Activated CD8-positive, alpha-beta T cell treated with anti-CD3 and anti-CD28 coated beads for 36 hours (primary cell): ENCODE results near the gene GRK5. TPM values are rescaled to one million over a fixed set of nuclear protein-coding genes. Genes with fewer than 3 reads are reported as not detected.
"Not testable (repeated sequence)": the region's sequence is repeated elsewhere in the genome, so short reads cannot be mapped to it uniquely, and the experiment has no call there.

Experiments used
- ATAC-seq: fragments of 200-7000 bp; cut with Tn5 transposase; one replicate; pipeline ENCODE4 v1.10.0; 2021; ENCODE audit warnings: mild to moderate bottlenecking, moderate library complexity
- CTCF ChIA-PET: fragments of 350-600 bp; sonication (Branson Sonifier 250); formaldehyde crosslinking; loops from one replicate; lab custom pipeline; 2021; ENCODE audit warnings: antibody characterized with exemption; lab: Charles Lee
- POLR2A ChIA-PET: fragments of 350-600 bp; sonication (Branson Sonifier 250); formaldehyde crosslinking; loops from one replicate; lab custom pipeline; 2021; ENCODE audit warnings: antibody characterized with exemption; lab: Charles Lee
- DNase-seq: peaks from one replicate; pipeline ENCODE4 v3.0.0-alpha.2; 2020
- H3K27ac Mint-ChIP-seq: one replicate; pipeline ENCODE4 v1.8.0; 2021; ENCODE audit warnings: mild to moderate bottlenecking, mixed read lengths
- H3K27me3 Mint-ChIP-seq: one replicate; pipeline ENCODE4 v1.8.0; 2021; ENCODE audit warnings: mixed read lengths
- H3K36me3 Mint-ChIP-seq: one replicate; pipeline ENCODE4 v1.8.0; 2021; ENCODE audit warnings: low read depth, mixed read lengths
- H3K4me1 Mint-ChIP-seq: one replicate; pipeline ENCODE4 v1.8.0; 2021; ENCODE audit warnings: low read depth, mixed read lengths
- H3K4me3 Mint-ChIP-seq: one replicate; pipeline ENCODE4 v1.8.0; 2021; ENCODE audit warnings: mild to moderate bottlenecking, moderate library complexity, mixed read lengths
- H3K9me3 Mint-ChIP-seq: one replicate; pipeline ENCODE4 v1.8.0; 2021; ENCODE audit warnings: mixed read lengths
- intact Hi-C: fragments of 100-400 bp; cut with micrococcal nuclease; formaldehyde crosslinking; loops from one replicate; pipeline ENCODE4 v1.10.0; 2022
- total RNA-seq, 2 experiments: library from RNA; stranded (reverse); gene quantifications; one replicate each; pipeline ENCODE4 v1.2.3, GENCODE V29; 2021
- TF ChIP-seq, protein P1 (sequence below): fragments of 200-600 bp; IDR thresholded peaks from one replicate; pipeline ENCODE4 v1.8.0; 2022; ENCODE audit warnings: antibody characterized with exemption, mild to moderate bottlenecking

Gene GRK5
- total RNA-seq, 2 experiments from 2014 or later, result 14.8 to 15.6 TPM

DNA sequence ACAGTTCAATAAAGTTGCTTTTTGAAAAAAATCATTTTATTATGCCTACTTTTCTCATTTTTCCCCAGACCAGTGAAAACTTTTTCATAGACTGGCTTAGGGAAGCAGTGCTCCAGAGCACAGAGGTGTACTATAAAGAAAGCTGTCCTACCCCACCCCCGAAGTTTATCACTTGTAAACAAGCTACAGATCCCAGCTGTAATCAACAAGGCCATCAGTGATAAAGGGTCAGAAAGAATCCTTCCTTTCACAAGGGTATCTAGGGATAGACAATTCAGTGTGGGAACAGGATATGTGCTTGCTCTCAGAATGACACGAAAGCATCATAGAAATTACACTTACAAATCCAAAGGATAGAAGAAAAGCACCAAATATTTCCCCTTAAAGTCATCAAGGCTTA is 33.3 kb upstream of the GRK5 start:
- Mint-ChIP-seq H3K36me3 (peaks cover 54% of the 10 kb centered on the region), H3K4me3 (no peak overlapping the region)

DNA sequence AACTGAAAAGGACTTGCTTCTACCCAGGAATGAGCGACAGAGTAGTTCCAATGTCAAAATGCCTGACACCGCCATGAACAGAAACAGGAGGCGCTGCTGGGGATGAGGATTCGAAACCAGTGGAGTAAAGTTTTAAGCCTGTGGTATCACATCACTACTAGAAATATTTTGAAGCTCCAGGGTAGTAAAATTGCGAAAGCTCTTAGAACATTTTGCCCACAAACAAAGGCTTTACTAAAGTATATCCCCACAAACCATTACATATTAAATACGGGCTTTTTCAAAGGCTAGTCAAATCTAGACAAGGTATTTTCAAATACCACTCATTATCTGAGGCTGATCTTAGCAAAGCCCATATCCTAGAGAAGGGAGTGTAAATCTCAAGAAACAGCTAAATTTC is 31.2 kb upstream of the GRK5 start:
- ATAC-seq, result no peak
- POLR2A ChIA-PET, result interaction anchor here (1.2 to 1.9 kb wide), 4 partner anchors 8 to 44 kb away, joined by 3 to 14 read pairs (median 10); partner anchors contain the start of gene SFXN4
- intact Hi-C loops, result no loop called here
- Mint-ChIP-seq H3K9me3 (no peaks in the 10 kb centered on the region), H3K4me3 (peak overlapping the region; percentile 87), H3K36me3 (peaks cover 45% of the 10 kb centered on the region), H3K4me1 (peaks cover 31% of the 10 kb centered on the region), H3K27ac (peak overlapping the region; percentile 4), H3K27me3 (no peaks in the 10 kb centered on the region)
- CTCF ChIA-PET, result interaction anchor here (0.7 to 1.4 kb wide), 6 partner anchors 15 to 291 kb away, joined by 3 to 5 read pairs (median 3); partner anchors contain the start of gene GRK5
- no peak for DNase-seq
- TF ChIP-seq, protein P1, sequence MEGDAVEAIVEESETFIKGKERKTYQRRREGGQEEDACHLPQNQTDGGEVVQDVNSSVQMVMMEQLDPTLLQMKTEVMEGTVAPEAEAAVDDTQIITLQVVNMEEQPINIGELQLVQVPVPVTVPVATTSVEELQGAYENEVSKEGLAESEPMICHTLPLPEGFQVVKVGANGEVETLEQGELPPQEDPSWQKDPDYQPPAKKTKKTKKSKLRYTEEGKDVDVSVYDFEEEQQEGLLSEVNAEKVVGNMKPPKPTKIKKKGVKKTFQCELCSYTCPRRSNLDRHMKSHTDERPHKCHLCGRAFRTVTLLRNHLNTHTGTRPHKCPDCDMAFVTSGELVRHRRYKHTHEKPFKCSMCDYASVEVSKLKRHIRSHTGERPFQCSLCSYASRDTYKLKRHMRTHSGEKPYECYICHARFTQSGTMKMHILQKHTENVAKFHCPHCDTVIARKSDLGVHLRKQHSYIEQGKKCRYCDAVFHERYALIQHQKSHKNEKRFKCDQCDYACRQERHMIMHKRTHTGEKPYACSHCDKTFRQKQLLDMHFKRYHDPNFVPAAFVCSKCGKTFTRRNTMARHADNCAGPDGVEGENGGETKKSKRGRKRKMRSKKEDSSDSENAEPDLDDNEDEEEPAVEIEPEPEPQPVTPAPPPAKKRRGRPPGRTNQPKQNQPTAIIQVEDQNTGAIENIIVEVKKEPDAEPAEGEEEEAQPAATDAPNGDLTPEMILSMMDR, result no peak

More for the DNA sequence above, 33.3 kb upstream of the GRK5 start:
- CTCF ChIA-PET, result no interaction called here
- Mint-ChIP-seq H3K4me1 (peaks cover 24% of the 10 kb centered on the region), H3K27me3 (no peaks in the 10 kb centered on the region), H3K9me3 (no peaks in the 10 kb centered on the region), H3K27ac (no peak overlapping the region)
- POLR2A ChIA-PET, result no interaction called here
- intact Hi-C loops, result no loop called here
- no peak for DNase-seq
- TF ChIP-seq, protein P1, result no peak
- ATAC-seq, result no peak

DNA sequence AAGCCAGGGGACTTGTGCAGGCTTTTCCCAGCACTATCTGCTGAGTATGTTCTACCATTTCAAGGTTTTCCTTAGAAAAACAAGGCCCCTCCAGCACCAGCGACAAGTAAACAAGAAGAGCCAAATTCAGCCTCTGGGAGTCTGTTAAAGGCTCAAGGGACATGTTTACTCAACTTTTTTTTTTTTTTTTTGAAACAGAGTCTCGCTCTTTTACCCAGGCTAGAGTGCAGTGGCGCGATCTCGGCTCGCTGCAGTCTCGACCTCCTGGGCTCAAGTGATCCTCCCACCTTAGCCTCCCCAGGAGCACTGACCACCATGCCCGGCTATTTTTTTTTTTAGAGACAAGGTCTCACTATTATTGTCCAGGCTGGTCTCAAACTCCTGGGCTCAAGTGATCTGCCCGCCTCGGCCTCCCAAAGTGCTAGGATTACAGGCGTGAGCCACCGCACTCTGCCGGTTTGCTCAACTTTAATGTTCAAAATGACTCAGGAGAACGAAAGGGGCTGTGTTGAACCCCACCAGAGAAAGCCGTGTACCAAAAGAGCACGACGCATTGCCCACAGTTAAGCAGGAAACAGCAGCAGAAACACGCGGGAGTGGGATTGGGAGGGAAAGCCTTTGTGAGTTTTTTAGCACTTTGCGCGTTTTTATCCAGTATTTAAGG is 29.5 kb upstream of the GRK5 start:
- ChIA-PET CTCF (no interaction called here), POLR2A (interaction anchor here (1.5 to 1.9 kb wide), 2 partner anchors 10 to 46 kb away, joined by 10 to 11 read pairs; no protein-coding TSS in a partner anchor)
- H3K4me1 Mint-ChIP-seq, result peaks cover 29% of the 10 kb centered on the region
- ATAC-seq (peak; percentile 32), DNase-seq (peak; percentile 65)
- TF ChIP-seq, protein P1, result no peak
- no peaks in the 10 kb centered on the region for H3K27me3 Mint-ChIP-seq
- H3K36me3 Mint-ChIP-seq, result peaks cover 34% of the 10 kb centered on the region
- intact Hi-C loops, result no loop called here
- no peaks in the 10 kb centered on the region for H3K9me3 Mint-ChIP-seq
- peak overlapping the region; percentile 92 for H3K27ac Mint-ChIP-seq
- peak overlapping the region; percentile 87 for H3K4me3 Mint-ChIP-seq

DNA sequence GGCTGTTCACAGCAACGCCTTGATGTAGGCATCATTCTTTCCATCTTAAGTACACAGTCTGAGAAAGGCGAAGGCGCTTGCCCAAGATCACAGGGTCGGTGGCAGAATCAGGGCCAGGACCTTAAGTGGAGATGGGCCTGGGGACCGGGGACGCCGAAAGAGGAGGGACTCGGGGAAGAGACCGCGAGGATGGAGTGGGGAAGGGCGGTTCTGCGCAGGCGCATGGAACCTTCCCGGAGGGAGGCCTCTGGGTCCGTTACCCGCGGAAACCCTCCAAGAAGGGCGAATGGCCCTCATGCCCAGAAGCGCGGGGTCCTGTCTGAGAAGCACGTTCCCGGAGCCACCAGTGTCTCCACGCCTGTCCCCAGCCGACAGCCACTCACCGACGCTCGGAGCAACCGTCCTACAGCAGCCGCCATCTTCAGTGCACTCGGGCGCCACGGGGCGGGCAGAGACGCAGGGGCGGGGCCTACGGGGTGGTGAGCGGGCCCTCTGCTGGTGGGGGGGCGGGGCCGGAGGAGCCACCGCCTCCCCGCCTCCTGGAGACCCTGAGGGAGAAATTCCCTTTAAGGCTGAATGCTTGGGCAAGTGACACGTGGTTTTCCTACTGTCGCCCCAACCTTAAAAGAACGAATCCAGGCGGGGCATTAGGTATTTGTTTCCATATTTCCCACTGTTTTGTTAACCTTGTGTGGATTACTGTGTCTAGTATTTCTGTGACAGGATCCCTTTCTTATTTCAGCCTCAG is 28.8 kb upstream of the GRK5 start, which contains the start of gene PRDX3:
TSS of gene PRDX3 (minus strand) at position 441 of the 748 bp plus-strand sequence. CDS start at position 419, 22 bp downstream.
- H3K4me1 Mint-ChIP-seq, result peaks cover 29% of the 10 kb centered on the region
- DNase-seq (peak; percentile 97), ATAC-seq (peak; percentile 98)
- H3K27me3 Mint-ChIP-seq, result no peaks in the 10 kb centered on the region
- TF ChIP-seq, protein P1, result no peak
- H3K9me3 Mint-ChIP-seq, result no peaks in the 10 kb centered on the region
- peak within 1 kb of the TSS; percentile 87 for H3K4me3 Mint-ChIP-seq
- H3K36me3 Mint-ChIP-seq, result peaks cover 32% of the 10 kb centered on the region
- POLR2A ChIA-PET, result interaction anchor here (0.8 to 1.4 kb wide), 4 partner anchors 12 to 145 kb away, joined by 3 to 5 read pairs (median 4); no protein-coding TSS in a partner anchor
- intact Hi-C loops, result no loop called here
- CTCF ChIA-PET, result interaction anchor here (1.0 to 2.6 kb wide), 3 partner anchors 11 to 28 kb away, joined by 6 to 13 read pairs (median 10); partner anchors contain the start of gene GRK5
- H3K27ac Mint-ChIP-seq, result peak within 1 kb of the TSS; percentile 92

DNA sequence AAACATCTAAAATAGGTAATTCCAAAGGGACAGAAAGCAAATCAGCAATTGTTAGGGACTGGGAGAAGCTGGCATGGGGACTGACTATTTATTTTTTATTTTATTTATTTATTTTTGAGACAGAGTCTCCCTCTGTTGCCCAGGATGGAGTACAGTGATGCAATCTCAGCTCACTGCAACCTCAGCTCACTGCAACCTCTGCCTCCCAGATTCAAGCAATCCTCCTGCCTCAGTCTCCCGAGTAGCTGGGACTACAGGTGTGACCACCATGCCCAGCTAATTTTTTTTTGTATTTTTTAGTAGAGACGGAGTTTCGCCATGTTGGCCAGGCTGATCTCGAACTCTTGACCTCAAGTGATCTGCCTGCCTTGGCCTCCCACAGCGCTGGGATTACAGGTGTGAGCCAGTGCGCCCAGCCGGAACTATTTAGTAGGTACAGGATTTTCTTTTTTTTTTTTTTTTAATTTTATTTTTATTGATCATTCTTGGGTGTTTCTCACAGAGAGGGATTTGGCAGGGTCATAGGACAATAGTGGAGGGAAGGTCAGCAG is 26.4 kb upstream of the GRK5 start:
- ATAC-seq, H3K4me3 Mint-ChIP-seq, H3K27me3 Mint-ChIP-seq, DNase-seq, H3K27ac Mint-ChIP-seq, H3K9me3 Mint-ChIP-seq, intact Hi-C loops: not testable (repeated sequence)
- CTCF ChIA-PET, result interaction anchor here (0.6 to 2.6 kb wide), 4 partner anchors 8 to 26 kb away, joined by 3 to 13 read pairs (median 7); partner anchors contain the start of gene GRK5
- POLR2A ChIA-PET, result interaction anchor here (0.6 to 1.7 kb wide), 6 partner anchors 9 to 362 kb away, joined by 3 to 7 read pairs (median 4); partner anchors contain the start of gene SFXN4
- peaks cover 31% of the 10 kb centered on the region for H3K4me1 Mint-ChIP-seq
- peaks cover 19% of the 10 kb centered on the region for H3K36me3 Mint-ChIP-seq
